ENCODE results near the gene CAPZA2. TPM values are rescaled to one million over a fixed set of nuclear protein-coding genes. Genes with fewer than 3 reads are reported as not detected.

Gene CAPZA2
- total and polyA plus RNA-seq, 10 of the 15 experiments (the other 5 are each of a cell fraction or from before 2014, with no cell fraction given), result 50.0 to 379 (median 117) TPM

GRCh38 chr7:116901143-116901542 lies 38.8 kb downstream of the CAPZA2 start:
- SMC1A ChIA-PET (ENCODE audit: uncharacterized antibody, unreplicated experiment), result interaction anchor here (0.6 kb wide), 1 partner anchor 328 kb away, joined by 3 read pairs; no protein-coding TSS in a partner anchor
- POLR2A ChIA-PET, result no interaction called here
- FAIRE-seq, result no peak
- 100% methylated on average over 2 of the region's 2 CpGs for WGBS (ENCODE audit: insufficient coverage, insufficient replicate concordance, low lambda C conversion rate, missing lambda C conversion rate)
- intact Hi-C loops (cut with micrococcal nuclease; ENCODE audit: unreplicated experiment), result no loop called here
- no TSS peak for BruUV-seq (replicated peaks)
- Histone ChIP-seq H3K4me3 (no peak overlapping the region), H3K4me2 (ENCODE audit: control insufficient read depth, insufficient read depth) (no peak overlapping the region), H3K79me2 (ENCODE audit: control insufficient read depth, insufficient read depth, low read length) (no peaks in the 10 kb centered on the region; the same call in 1 of the 2 replicates), H4K20me1 (ENCODE audit: control insufficient read depth, insufficient read depth) (no peaks in the 10 kb centered on the region), H3K27ac (ENCODE audit: control insufficient read depth, insufficient read depth) (no peak overlapping the region), H3K9me3 (replicated peaks; ENCODE audit: control insufficient read depth, insufficient read depth, low read length) (no peaks in the 10 kb centered on the region; the same call in none of the 3 replicates), H3K36me3 (ENCODE audit: control insufficient read depth in 2 of 2, insufficient read depth in 2 of 2, low read length in 1 of 2) (peaks cover 0 to 15% of the 10 kb centered on the region in 2 experiments; a peak in 2 of 4 replicates), H3K4me1 (ENCODE audit: control insufficient read depth, insufficient read depth, low read length) (no peaks in the 10 kb centered on the region), H2AFZ (ENCODE audit: control insufficient read depth, low read depth, low read length) (no peak overlapping the region), H3K9ac (ENCODE audit: control insufficient read depth, insufficient read depth, low read length) (no peak overlapping the region), H3K27me3 (replicated peaks in 1 of 2; ENCODE audit: control insufficient read depth in 2 of 2, insufficient read depth in 2 of 2, low read length in 1 of 2) (no peaks in the 10 kb centered on the region)
- RAD21 ChIA-PET (ENCODE audit: unreplicated experiment), result no interaction called here
- in situ Hi-C loops (cut with MboI), result no loop called here
- no peak for TF ChIP-seq MTA2 (IDR thresholded peaks at IDR 0.05; ENCODE audit: low read depth)
- no peak for TF ChIP-seq FOS (IDR thresholded peaks at IDR 0.05; ENCODE audit: borderline replicate concordance, extremely low read depth, insufficient read length)
- no peak for TF ChIP-seq EP300 (IDR thresholded peaks at IDR 0.05; ENCODE audit: borderline replicate concordance in 1 of 2, control insufficient read depth in 1 of 2, low read depth in 2 of 2, low read length in 2 of 2)
- no peak for TF ChIP-seq NR2C1 (IDR thresholded peaks at IDR 0.05)
- TF ChIP-seq SIX5 (IDR thresholded peaks at IDR 0.05; ENCODE audit: low read depth, low read length, severe bottlenecking), result no peak
- no peak for TF ChIP-seq TCF7 (IDR thresholded peaks at IDR 0.05; ENCODE audit: borderline replicate concordance)
- TF ChIP-seq ATF3 (IDR thresholded peaks at IDR 0.05; ENCODE audit: borderline replicate concordance, extremely low read depth, low read depth, low read length), result no peak
- no peak for TF ChIP-seq MEF2A (IDR thresholded peaks at IDR 0.05; ENCODE audit: insufficient read depth, low read depth, low read length)
- no peak for TF ChIP-seq ZZZ3 (IDR thresholded peaks at IDR 0.05; ENCODE audit: control insufficient read depth, insufficient read length, low read depth)
- DNase-seq (ENCODE audit: low read depth, low spot score), result no peak
- CTCF ChIA-PET, result interaction anchor here (3.6 kb wide), 1 partner anchor 226 kb away, joined by 15 read pairs; no protein-coding TSS in a partner anchor
- ATAC-seq, result no peak

Measured in GM12878 (cell line).